SK-N-SH treated with all-trans-retinoic acid at 6 μM for 48 hours (cell line): ENCODE results near the gene ELP4.

Experiments used
- ISL1 ChIP-seq: fragments of 250-450 bp; sonication (Bioruptor Pico); IDR thresholded peaks from 2 replicates; pipeline ENCODE4 v2.1.2; 2022; ENCODE audit warnings: mild to moderate bottlenecking, moderate library complexity
- PATZ1 ChIP-seq: fragments of 250-450 bp; sonication (Bioruptor Pico); IDR thresholded peaks from 2 replicates; pipeline ENCODE4 v1.8.0; 2020; ENCODE audit warnings: mild to moderate bottlenecking, moderate library complexity, borderline replicate concordance
- TSHZ2 ChIP-seq: fragments of 250-450 bp; sonication (Bioruptor Pico); IDR thresholded peaks from 2 replicates; pipeline ENCODE4 v1.5.0; 2020; ENCODE audit warnings: mild to moderate bottlenecking, moderate library complexity

- TF ChIP-seq PATZ1 (CRISPR knock-in tag) (no peak), ISL1 (CRISPR knock-in tag) (no peak), TSHZ2 (CRISPR knock-in tag) (no peak)
Measured at GRCh38 chr11:31711137-31711536, 201.6 kb downstream of the ELP4 start.
